ENCODE measurements around the gene BSX. TPM values are rescaled to one million over a fixed set of nuclear protein-coding genes. Genes with fewer than 3 reads are reported as not detected.

BSX gene
- total RNA-seq (2014; rRNA removed; shearing (Covaris generic)), result not detected in 2 replicates

- in situ Hi-C loops (cut with HindIII; ENCODE audit: low sequenced_read_pairs), result no loop called here
- DNase-seq (ENCODE audit: low spot score), result no peak
Measured at GRCh38 chr11:122981388-122982264, at the start of gene BSX. Gene BSX (minus strand): TSS chr11:122981834. CDS start chr11:122981671, 163 bp downstream.

- DNase-seq (ENCODE audit: low spot score), result no peak
- in situ Hi-C loops (cut with HindIII; ENCODE audit: low sequenced_read_pairs), result no loop called here
Measured at GRCh38 chr11:123030517-123030916, 48.9 kb upstream of the BSX start.

- DNase-seq (ENCODE audit: low spot score), result peak; percentile 39
Measured at GRCh38 chr11:123020968-123021367, 39.3 kb upstream of the BSX start.

GRCh38 chr11:123018702-123019101 lies 37.1 kb upstream of the BSX start:
- DNase-seq (ENCODE audit: low spot score), result no peak
- in situ Hi-C loops (cut with HindIII; ENCODE audit: low sequenced_read_pairs), result no loop called here

More at GRCh38 chr11:123020968-123021367, 39.3 kb upstream of the BSX start:
- in situ Hi-C loops (cut with HindIII; ENCODE audit: low sequenced_read_pairs), result no loop called here

GRCh38 chr11:123011510-123011909 lies 29.9 kb upstream of the BSX start:
- no peak for DNase-seq (ENCODE audit: low spot score)
- in situ Hi-C loops (cut with HindIII; ENCODE audit: low sequenced_read_pairs), result no loop called here

GRCh38 chr11:123006860-123007542 lies 25.4 kb upstream of the BSX start:
- in situ Hi-C loops (cut with HindIII; ENCODE audit: low sequenced_read_pairs), result no loop called here
- DNase-seq (ENCODE audit: low spot score), result no peak

GRCh38 chr11:123000721-123001120 lies 19.1 kb upstream of the BSX start:
- in situ Hi-C loops (cut with HindIII; ENCODE audit: low sequenced_read_pairs), result no loop called here
- no peak for DNase-seq (ENCODE audit: low spot score)

- no peak for DNase-seq (ENCODE audit: low spot score)
- in situ Hi-C loops (cut with HindIII; ENCODE audit: low sequenced_read_pairs), result no loop called here
Measured at GRCh38 chr11:122998727-122999366, 17.2 kb upstream of the BSX start.

- no peak for DNase-seq (ENCODE audit: low spot score)
- in situ Hi-C loops (cut with HindIII; ENCODE audit: low sequenced_read_pairs), result no loop called here
Measured at GRCh38 chr11:122995526-122995925, 13.9 kb upstream of the BSX start.

GRCh38 chr11:122984186-122985011 lies 2.8 kb upstream of the BSX start:
- in situ Hi-C loops (cut with HindIII; ENCODE audit: low sequenced_read_pairs), result no loop called here
- no peak for DNase-seq (ENCODE audit: low spot score)

- no peak for DNase-seq (ENCODE audit: low spot score)
- in situ Hi-C loops (cut with HindIII; ENCODE audit: low sequenced_read_pairs), result no loop called here
Measured at GRCh38 chr11:122983438-122984185, 2.0 kb upstream of the BSX start.

GRCh38 chr11:122979815-122980595 lies 1.6 kb downstream of the BSX start:
- in situ Hi-C loops (cut with HindIII; ENCODE audit: low sequenced_read_pairs), result no loop called here
- no peak for DNase-seq (ENCODE audit: low spot score)

GRCh38 chr11:122979103-122979814 lies 2.4 kb downstream of the BSX start:
- in situ Hi-C loops (cut with HindIII; ENCODE audit: low sequenced_read_pairs), result no loop called here
- no peak for DNase-seq (ENCODE audit: low spot score)

- in situ Hi-C loops (cut with HindIII; ENCODE audit: low sequenced_read_pairs), result no loop called here
- no peak for DNase-seq (ENCODE audit: low spot score)
Measured at GRCh38 chr11:122978299-122978620, 3.4 kb downstream of the BSX start.

- in situ Hi-C loops (cut with HindIII; ENCODE audit: low sequenced_read_pairs), result no loop called here
- DNase-seq (ENCODE audit: low spot score), result no peak
Measured at GRCh38 chr11:122977470-122978298, 4.0 kb downstream of the BSX start.

- DNase-seq (ENCODE audit: low spot score), result no peak
- in situ Hi-C loops (cut with HindIII; ENCODE audit: low sequenced_read_pairs), result no loop called here
Measured at GRCh38 chr11:122976734-122977469, 4.7 kb downstream of the BSX start.

Measured in G401 (cell line).